ENCODE results near the gene SDK1. TPM values are rescaled to one million over a fixed set of nuclear protein-coding genes. Genes with fewer than 3 reads are reported as not detected.

The SDK1 gene
- total and polyA plus RNA-seq, 2 of the 8 experiments (the other 6 are each of a cell fraction or from before 2014, with no cell fraction given), result 3.3 to 7.2 TPM

- H2BK15ac ChIP-seq (ENCODE audit: low read length), result no peak overlapping the region
- ChIA-PET CTCF (ENCODE audit: partially characterized antibody) (interaction anchor here (1.0 to 1.7 kb wide), 4 partner anchors 58 to 160 kb away, joined by 3 to 6 read pairs (median 4); no protein-coding TSS in a partner anchor), POLR2A (ENCODE audit: partially characterized antibody) (no interaction called here)
- FAIRE-seq (no peak), DNase-seq (ENCODE audit: low read depth in 1 of 2, low spot score in 2 of 2) (peak in 1 of 2 experiments; percentile 38)
- no peak overlapping the region for H3K4me2 ChIP-seq (ENCODE audit: insufficient read depth in 1 of 2, low read depth in 2 of 2, low read length in 2 of 2)
- H3K23ac ChIP-seq (ENCODE audit: insufficient read length), result no peak overlapping the region
- H3K27me3 ChIP-seq (replicated peaks in 1 of 4; ENCODE audit: control insufficient read depth in 3 of 4, extremely low read depth in 1 of 4, insufficient read depth in 3 of 4, low read length in 3 of 4), result no peaks in the 10 kb centered on the region
- no peak overlapping the region for H3K27ac ChIP-seq (ENCODE audit: low read depth, low read length)
- H3K56ac ChIP-seq (replicated peaks; ENCODE audit: insufficient read length, low read depth, low read length), result no peak overlapping the region
- no peak overlapping the region for H2AK5ac ChIP-seq (ENCODE audit: low read depth, low read length)
- H2AFZ ChIP-seq (ENCODE audit: low read length), result no peak overlapping the region
- no peaks in the 10 kb centered on the region; a peak in 1 of 7 replicates for H3K4me1 ChIP-seq (replicated peaks in 1 of 4; ENCODE audit: control insufficient read depth in 3 of 4, insufficient read depth in 4 of 4, low read length in 3 of 4)
- H4K20me1 ChIP-seq (replicated peaks in 1 of 2; ENCODE audit: control insufficient read depth in 1 of 2, insufficient read depth in 2 of 2, low read length in 2 of 2), result no peaks in the 10 kb centered on the region
- no peak overlapping the region for H3K9ac ChIP-seq (replicated peaks in 1 of 4; ENCODE audit: extremely low read depth in 1 of 4, low read depth in 3 of 4, low read length in 3 of 4)
- H2BK12ac ChIP-seq (ENCODE audit: low read depth, low read length), result no peak overlapping the region
- no peaks in the 10 kb centered on the region for H3K23me2 ChIP-seq (ENCODE audit: low read depth, low read length)
- no peaks in the 10 kb centered on the region; a peak in 1 of 4 replicates for H3K9me3 ChIP-seq (ENCODE audit: insufficient read depth in 2 of 2, low read depth in 1 of 2, low read length in 1 of 2)
- WGBS, 2 experiments (ENCODE audit: extremely low coverage in 1 of 2, insufficient coverage in 1 of 2, insufficient read length in 1 of 2, insufficient replicate concordance in 2 of 2, low coverage in 1 of 2, low lambda C conversion rate in 2 of 2, missing lambda C conversion rate in 1 of 2), result 96% methylated on average over 8 of the region's 8 CpGs; no CpG with 5 or more reads in 1 of the 2 experiments
- H2BK5ac ChIP-seq (ENCODE audit: low read depth, low read length), result no peak overlapping the region
- H4K91ac ChIP-seq (replicated peaks; ENCODE audit: insufficient read length, low read length), result no peak overlapping the region
- no peak overlapping the region for H2BK120ac ChIP-seq (replicated peaks; ENCODE audit: low read depth, low read length)
- H4K8ac ChIP-seq (ENCODE audit: extremely low read depth, insufficient read depth, low read length), result no peak overlapping the region
- no peak overlapping the region for H3K4ac ChIP-seq (replicated peaks; ENCODE audit: insufficient read length, low read depth, low read length)
- no peak overlapping the region for H2BK20ac ChIP-seq (ENCODE audit: low read length)
- TF ChIP-seq CTCF (IDR thresholded peaks at IDR 0.05; ENCODE audit: control extremely low read depth in 1 of 3, insufficient read depth in 1 of 3, low read depth in 1 of 3, low read length in 3 of 3) (peak; percentile 18 to 36 (median 32)), E2F6 (IDR thresholded peaks at IDR 0.05) (no peak), SP2 (IDR thresholded peaks at IDR 0.05; ENCODE audit: low read length) (no peak), RAD21 (IDR thresholded peaks at IDR 0.05 in 1 of 2, conservative IDR thresholded peaks at IDR 0.05 in 1 of 2; ENCODE audit: low read depth in 2 of 2, low read length in 2 of 2) (peak; percentile 53 to 65), POLR2A (IDR thresholded peaks at IDR 0.05; ENCODE audit: control extremely low read depth in 1 of 2, low read depth in 2 of 2, low read length in 2 of 2) (no peak)
- H3K79me1 ChIP-seq (ENCODE audit: low read depth, low read length), result no peaks in the 10 kb centered on the region
- no peak overlapping the region for H4K5ac ChIP-seq (ENCODE audit: insufficient read length, low read depth, low read length)
- no peaks in the 10 kb centered on the region for H3K79me2 ChIP-seq (ENCODE audit: control insufficient read depth in 1 of 2, insufficient read depth in 2 of 2, low read length in 2 of 2)
- H3K14ac ChIP-seq (ENCODE audit: insufficient read length), result no peak overlapping the region
- no peaks in the 10 kb centered on the region for H3K36me3 ChIP-seq (ENCODE audit: control insufficient read depth in 2 of 4, insufficient read depth in 4 of 4, low read length in 3 of 4)
- no peak overlapping the region for H3K4me3 ChIP-seq (ENCODE audit: extremely low read depth in 1 of 4, insufficient read depth in 2 of 4, low read depth in 3 of 4, low read length in 4 of 4)
- H3K18ac ChIP-seq (ENCODE audit: extremely low read depth, low read length), result no peak overlapping the region
These were observed 773.9 kb downstream of the SDK1 start for GRCh38 chr7:4074994-4075393.
